SIG-M5 treated with dmso at 0.1 percent for 504 hours (cell line): ENCODE results near the gene MTHFR.

Experiments used
- DNase-seq: peaks from one replicate; lab custom pipeline; 2025; ENCODE audit not compliant: unreplicated experiment; lab: John Stamatoyannopoulos, UW

The MTHFR gene

GRCh38 chr1:11736746-11737639 is 68.8 kb downstream of the MTHFR start:
- peak; percentile 91 for DNase-seq

GRCh38 chr1:11735854-11736745 is 69.7 kb downstream of the MTHFR start, which contains the start of gene AGTRAP:
TSS of gene AGTRAP (plus strand) at chr1:11736136. CDS start at chr1:11736209, 73 bp downstream.
- peak; percentile 82 for DNase-seq
